ENCODE measurements around the gene RAB24.

DNA sequence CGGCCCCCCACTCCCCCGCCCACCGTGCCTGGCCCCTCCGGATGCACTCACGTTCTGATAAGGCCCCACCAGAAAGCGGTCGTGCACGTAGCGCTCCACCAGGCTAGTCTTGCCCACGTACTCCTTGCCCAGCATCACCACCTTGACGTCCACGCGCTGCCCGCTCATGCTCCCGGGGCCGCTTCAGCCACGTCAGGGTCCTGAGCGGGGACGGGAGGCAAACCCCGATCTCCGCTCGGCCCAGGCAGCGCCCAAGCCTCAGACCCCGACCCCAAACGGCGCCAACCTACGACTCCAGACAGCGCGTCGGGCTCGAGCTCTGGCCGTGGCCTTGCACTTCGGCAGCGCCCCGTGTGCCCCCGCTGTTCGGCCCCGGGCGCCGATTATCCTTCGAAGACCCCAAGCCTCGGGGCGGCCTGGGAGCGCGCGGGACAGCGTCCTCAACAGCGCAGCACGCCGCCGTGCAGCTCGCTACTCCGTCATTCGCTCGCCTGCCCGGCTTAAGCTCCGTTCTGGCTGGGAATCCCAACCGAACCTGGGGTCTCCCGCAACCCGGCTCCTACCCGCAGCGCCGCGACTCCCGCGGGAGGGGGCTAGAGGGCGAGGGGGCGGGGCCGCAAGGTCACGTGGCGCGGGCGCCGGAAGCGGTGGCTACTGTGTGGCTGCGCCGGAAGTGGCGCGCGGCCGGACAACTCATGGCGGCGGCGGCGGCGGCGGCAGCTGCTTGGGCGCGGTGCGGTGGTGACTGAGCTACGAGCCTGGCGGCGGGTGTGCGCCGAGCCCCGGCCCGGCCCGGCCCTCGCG, at the start of gene RAB24, which contains the start of gene PRELID1:
- TF ChIP-seq, protein P1, sequence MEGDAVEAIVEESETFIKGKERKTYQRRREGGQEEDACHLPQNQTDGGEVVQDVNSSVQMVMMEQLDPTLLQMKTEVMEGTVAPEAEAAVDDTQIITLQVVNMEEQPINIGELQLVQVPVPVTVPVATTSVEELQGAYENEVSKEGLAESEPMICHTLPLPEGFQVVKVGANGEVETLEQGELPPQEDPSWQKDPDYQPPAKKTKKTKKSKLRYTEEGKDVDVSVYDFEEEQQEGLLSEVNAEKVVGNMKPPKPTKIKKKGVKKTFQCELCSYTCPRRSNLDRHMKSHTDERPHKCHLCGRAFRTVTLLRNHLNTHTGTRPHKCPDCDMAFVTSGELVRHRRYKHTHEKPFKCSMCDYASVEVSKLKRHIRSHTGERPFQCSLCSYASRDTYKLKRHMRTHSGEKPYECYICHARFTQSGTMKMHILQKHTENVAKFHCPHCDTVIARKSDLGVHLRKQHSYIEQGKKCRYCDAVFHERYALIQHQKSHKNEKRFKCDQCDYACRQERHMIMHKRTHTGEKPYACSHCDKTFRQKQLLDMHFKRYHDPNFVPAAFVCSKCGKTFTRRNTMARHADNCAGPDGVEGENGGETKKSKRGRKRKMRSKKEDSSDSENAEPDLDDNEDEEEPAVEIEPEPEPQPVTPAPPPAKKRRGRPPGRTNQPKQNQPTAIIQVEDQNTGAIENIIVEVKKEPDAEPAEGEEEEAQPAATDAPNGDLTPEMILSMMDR (IDR thresholded peaks at IDR 0.05; ENCODE audit: low read depth, low read length, poor library complexity, severe bottlenecking), result peak; percentile 61
- no peak for TF ChIP-seq EZH2phosphoT487 (IDR thresholded peaks at IDR 0.05; ENCODE audit: borderline replicate concordance, low read length)
